Measurements from ENCODE around the gene LCE4A.

DNA sequence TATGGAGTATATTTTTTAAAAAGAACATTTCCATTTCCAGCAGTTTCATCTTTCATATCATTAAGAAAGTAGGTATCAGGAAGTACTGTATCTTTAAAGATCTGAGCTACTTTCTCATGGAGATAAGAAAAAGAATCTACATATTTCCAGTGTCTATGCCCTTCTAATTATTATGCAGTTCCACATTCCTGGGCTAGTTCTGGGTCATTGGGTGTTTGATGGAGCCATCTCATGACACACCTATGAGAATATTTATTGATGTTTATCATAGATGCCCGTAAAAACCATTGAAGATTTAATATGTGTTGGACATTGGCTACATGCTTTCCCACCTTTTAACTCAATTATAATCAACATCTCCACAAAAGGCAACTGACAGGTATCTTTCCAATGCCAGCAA, 21.0 kb downstream of the LCE4A start:
- no peak for TF ChIP-seq GATA2 (IDR thresholded peaks at IDR 0.05; ENCODE audit: low read depth, low read length)
- TF ChIP-seq GATA3 (IDR thresholded peaks at IDR 0.05; ENCODE audit: low read depth, low read length) = no peak

Data from SH-SY5Y (cell line).